Tibial artery (tissue), 4 donors: Measurements from ENCODE around the gene IDH3B.

Experiments used
- DNase-seq, 2 donors: peaks; one replicate each; pipeline ENCODE4 v3.0.0-alpha.2; 2019
- H3K27ac ChIP-seq, 2 donors: fragments of 200-600 bp; sonication (generic) in 1 of 2; 1 replicate in 1 of 2; 2 replicates in 1 of 2; pipeline ENCODE4 v1.5.1; 2018 to 2019; ENCODE audit warnings: mild to moderate bottlenecking in 1 of 2
- H3K27me3 ChIP-seq, 2 donors: fragments of 200-600 bp; sonication (generic) in 1 of 2; one replicate each; pipeline versions ENCODE4 v1.5.1 to v1.6.0; 2016 to 2019
- H3K36me3 ChIP-seq, 3 donors: fragments of 200-600 bp; sonication (generic) in 2 of 3; one replicate each; pipeline ENCODE4 v1.5.1; 2016 to 2019; ENCODE audit warnings: mild to moderate bottlenecking in 2 of 3
- H3K4me1 ChIP-seq, 4 donors: fragments of 200-600 bp; sonication (generic) in 2 of 4; 1 replicate in 3 of 4; 2 replicates in 1 of 4; pipeline ENCODE4 v1.5.1; 2016 to 2019
- H3K4me3 ChIP-seq, 2 donors: fragments of 200-600 bp; sonication (generic) in 1 of 2; 1 replicate in 1 of 2; 2 replicates in 1 of 2; pipeline ENCODE4 v1.5.1; 2018 to 2019; ENCODE audit warnings: mild to moderate bottlenecking in 2 of 2
- H3K9me3 ChIP-seq, 3 donors: fragments of 200-600 bp; sonication (generic) in 1 of 3; one replicate each; pipeline ENCODE4 v1.5.1; 2016 to 2019
- intact Hi-C: fragments of 100-400 bp; cut with DNase I; formaldehyde crosslinking; loops from one replicate; pipeline ENCODE4 v1.15.0; 2023; ENCODE audit warnings: low total_unique reads
- TF ChIP-seq, protein P1 (sequence below), 2 experiments: fragments of 200-600 bp in 1 of 2; fragments of 450-650 bp in 1 of 2; IDR thresholded peaks; one replicate each; pipeline ENCODE4 v1.5.1; 2017 to 2019; ENCODE audit warnings: antibody characterized with exemption in 2 of 2, mild to moderate bottlenecking in 1 of 2, moderate library complexity in 1 of 2

The IDH3B gene

DNA sequence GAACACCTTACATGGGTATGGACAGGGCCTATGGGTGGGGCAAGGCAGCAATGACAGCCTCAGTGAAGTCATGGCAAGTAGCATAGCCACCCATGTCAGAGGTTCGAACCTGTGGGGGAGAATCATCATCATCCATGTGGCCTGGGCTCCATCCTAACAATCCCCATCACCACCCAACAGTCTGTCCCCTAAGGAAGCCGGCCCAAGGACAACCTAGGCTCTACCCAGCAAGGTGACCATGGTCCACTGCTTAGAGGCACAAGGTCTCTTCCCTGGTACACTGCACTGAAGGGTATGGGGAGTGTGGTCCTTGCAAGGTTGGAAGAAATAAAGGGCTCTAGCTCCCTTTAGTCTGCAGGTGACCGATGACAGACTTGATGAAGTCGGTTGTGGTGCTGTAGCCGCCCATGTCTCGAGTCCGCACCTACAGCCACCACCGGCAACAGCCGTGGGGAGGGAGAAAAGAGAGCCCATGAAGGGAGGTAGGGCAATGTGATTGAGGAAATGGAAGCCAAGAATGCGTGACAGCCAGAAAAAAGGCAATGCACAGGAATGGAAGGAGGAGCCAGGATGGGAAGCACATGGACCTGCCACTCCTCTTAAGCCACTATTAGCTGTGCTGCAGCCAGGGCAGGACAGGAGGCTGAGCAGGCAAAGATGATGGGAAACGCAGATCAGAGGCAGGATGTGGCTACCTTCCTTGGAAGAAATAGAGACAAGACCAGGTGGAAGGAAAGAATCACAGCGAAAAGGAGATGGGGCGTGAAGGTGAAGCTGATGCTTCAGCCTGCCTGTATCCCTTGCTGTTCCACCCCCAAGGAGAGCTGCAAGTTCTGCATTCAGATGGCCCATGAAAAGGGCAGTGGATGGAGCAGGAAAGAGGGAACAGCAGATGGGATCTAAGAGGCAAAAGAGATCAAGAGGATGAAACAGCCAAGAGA is 5.3 kb downstream of the IDH3B start:
- Histone ChIP-seq H3K4me1 (peaks cover 0 to 19% (median 16%) of the 10 kb centered on the region in 4 donors), H3K9me3 (no peaks in the 10 kb centered on the region), H3K4me3 (no peak overlapping the region), H3K27me3 (no peaks in the 10 kb centered on the region), H3K36me3 (peaks cover 69 to 94% (median 81%) of the 10 kb centered on the region in 3 donors), H3K27ac (no peak overlapping the region)
- TF ChIP-seq, protein P1, sequence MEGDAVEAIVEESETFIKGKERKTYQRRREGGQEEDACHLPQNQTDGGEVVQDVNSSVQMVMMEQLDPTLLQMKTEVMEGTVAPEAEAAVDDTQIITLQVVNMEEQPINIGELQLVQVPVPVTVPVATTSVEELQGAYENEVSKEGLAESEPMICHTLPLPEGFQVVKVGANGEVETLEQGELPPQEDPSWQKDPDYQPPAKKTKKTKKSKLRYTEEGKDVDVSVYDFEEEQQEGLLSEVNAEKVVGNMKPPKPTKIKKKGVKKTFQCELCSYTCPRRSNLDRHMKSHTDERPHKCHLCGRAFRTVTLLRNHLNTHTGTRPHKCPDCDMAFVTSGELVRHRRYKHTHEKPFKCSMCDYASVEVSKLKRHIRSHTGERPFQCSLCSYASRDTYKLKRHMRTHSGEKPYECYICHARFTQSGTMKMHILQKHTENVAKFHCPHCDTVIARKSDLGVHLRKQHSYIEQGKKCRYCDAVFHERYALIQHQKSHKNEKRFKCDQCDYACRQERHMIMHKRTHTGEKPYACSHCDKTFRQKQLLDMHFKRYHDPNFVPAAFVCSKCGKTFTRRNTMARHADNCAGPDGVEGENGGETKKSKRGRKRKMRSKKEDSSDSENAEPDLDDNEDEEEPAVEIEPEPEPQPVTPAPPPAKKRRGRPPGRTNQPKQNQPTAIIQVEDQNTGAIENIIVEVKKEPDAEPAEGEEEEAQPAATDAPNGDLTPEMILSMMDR (IDR thresholded peaks at IDR 0.05) = no peak
- DNase-seq = peak in 1 of 2 donors; percentile 35
- intact Hi-C loops = loop anchor here (10.0 kb wide), 2 partner anchors 134 to 184 kb away; partner anchors contain the start of gene SNRPB

DNA sequence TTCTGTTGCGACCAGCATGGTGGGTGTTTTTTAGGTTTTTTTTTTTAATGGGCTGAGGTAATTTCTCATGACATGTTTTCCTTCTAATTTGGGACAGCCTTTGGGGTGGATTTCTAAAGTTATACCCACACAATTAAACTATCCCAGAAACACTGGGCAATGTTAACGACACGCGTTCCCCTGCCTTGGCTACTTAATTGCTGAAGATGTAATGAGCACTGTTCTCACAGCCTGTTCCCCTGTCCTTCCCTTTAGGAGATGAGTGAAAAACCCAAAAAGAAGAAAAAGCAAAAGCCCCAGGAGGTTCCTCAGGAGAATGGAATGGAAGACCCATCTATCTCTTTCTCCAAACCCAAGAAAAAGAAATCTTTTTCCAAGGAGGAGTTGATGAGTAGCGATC is 6.3 kb downstream of the IDH3B start:
- Histone ChIP-seq H3K4me1 (peaks cover 0 to 17% (median 13%) of the 10 kb centered on the region in 4 donors), H3K27me3 (no peaks in the 10 kb centered on the region), H3K27ac (no peak overlapping the region), H3K9me3 (no peaks in the 10 kb centered on the region), H3K36me3 (peaks cover 64 to 92% (median 81%) of the 10 kb centered on the region in 3 donors), H3K4me3 (no peak overlapping the region)
- intact Hi-C loops = loop anchor here (10.0 kb wide), 2 partner anchors 133 to 183 kb away; partner anchors contain the start of gene SNRPB
- TF ChIP-seq, protein P1 (IDR thresholded peaks at IDR 0.05) = no peak
- peak in 1 of 2 donors; percentile 2 for DNase-seq

DNA sequence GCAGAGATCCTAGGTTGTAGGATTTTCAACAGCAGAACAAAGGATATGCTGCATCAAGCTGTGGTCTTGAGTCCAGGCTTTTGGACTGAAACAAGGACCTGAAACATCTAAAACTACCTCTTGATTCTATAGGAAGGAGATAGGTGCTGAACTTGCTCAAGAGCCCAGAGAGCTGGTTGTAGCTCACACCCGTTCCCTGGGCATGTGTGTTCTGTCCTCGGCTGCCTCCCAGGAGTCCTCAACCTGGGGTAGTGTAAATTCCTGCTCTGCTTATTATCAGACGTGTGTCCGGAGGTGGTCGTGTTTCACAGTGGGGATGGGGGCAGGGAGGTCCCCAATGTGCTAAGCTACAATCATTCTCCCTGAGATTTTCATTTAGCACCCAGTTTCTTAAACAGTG is 6.8 kb downstream of the IDH3B start:
- Histone ChIP-seq H3K9me3 (no peaks in the 10 kb centered on the region), H3K27ac (no peak overlapping the region), H3K27me3 (no peaks in the 10 kb centered on the region), H3K4me1 (peaks cover 0 to 15% (median 12%) of the 10 kb centered on the region in 4 donors), H3K4me3 (no peak overlapping the region), H3K36me3 (peaks cover 63 to 88% (median 81%) of the 10 kb centered on the region in 3 donors)
- TF ChIP-seq, protein P1 (IDR thresholded peaks at IDR 0.05) = no peak
- intact Hi-C loops = loop anchor here (10.0 kb wide), 2 partner anchors 132 to 182 kb away; partner anchors contain the start of gene SNRPB
- peak in 1 of 2 donors; percentile 38 for DNase-seq

DNA sequence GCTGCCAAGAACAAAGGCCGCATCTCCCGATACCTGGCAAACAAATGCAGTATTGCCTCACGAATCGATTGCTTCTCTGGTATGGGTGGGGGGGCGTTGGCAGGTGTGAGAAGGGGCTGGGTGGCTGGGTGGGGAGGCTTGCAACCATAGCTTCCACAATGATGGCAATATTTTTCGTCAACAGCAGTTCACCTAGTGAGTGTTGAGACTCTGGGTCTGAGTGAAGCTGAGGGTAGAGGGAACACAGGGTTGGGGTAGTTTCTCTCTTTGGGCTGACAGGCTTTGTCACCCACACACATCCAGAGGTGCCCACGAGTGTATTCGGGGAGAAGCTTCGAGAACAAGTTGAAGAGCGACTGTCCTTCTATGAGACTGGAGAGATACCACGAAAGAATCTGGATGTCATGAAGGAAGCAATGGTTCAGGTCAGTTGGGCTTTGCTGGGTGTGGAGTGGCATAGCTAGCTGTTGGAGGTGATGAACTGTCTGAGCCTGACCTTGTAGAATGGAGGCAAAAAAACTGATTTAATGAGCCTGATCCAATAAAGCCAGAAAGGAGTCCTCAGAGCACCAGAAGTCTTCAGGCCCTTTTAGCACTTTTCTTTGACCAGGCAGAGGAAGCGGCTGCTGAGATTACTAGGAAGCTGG is 7.4 kb downstream of the IDH3B start:
- peaks cover 0 to 15% (median 12%) of the 10 kb centered on the region in 4 donors for H3K4me1 ChIP-seq
- no peaks in the 10 kb centered on the region for H3K27me3 ChIP-seq
- H3K9me3 ChIP-seq = no peaks in the 10 kb centered on the region
- intact Hi-C loops = loop anchor here (10.0 kb wide), 2 partner anchors 132 to 182 kb away; partner anchors contain the start of gene SNRPB
- H3K4me3 ChIP-seq = no peak overlapping the region
- peaks cover 60 to 81% (median 74%) of the 10 kb centered on the region in 3 donors for H3K36me3 ChIP-seq
- peak in 1 of 2 donors; percentile 50 for DNase-seq
- H3K27ac ChIP-seq = no peak overlapping the region
- TF ChIP-seq, protein P1 (IDR thresholded peaks at IDR 0.05) = no peak

DNA sequence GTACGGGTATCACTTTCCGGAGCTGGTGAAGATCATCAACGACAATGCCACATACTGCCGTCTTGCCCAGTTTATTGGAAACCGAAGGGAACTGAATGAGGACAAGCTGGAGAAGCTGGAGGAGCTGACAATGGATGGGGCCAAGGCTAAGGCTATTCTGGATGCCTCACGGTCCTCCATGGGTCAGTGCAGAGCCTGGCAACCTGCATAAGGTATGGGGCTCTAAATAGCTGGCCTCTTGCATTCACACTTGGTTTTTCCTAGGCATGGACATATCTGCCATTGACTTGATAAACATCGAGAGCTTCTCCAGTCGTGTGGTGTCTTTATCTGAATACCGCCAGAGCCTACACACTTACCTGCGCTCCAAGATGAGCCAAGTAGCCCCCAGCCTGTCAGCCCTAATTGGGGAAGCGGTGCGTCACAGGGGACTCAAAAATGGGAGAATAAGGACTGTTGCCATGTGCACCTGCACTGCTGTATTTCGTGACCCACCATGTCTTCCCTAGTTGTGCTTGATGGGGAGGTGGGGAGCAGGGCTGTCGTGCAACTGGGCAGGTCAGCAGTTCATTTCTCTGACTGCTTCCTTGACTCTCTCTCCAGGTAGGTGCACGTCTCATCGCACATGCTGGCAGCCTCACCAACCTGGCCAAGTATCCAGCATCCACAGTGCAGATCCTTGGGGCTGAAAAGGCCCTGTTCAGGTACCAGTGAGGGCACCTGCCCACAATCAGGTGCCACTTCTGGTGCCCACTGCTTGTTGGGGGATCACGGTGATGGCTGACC is 8.5 kb downstream of the IDH3B start:
- Histone ChIP-seq H3K27ac (no peak overlapping the region), H3K9me3 (no peaks in the 10 kb centered on the region), H3K4me3 (no peak overlapping the region), H3K27me3 (no peaks in the 10 kb centered on the region), H3K36me3 (peaks cover 56 to 72% (median 65%) of the 10 kb centered on the region in 3 donors), H3K4me1 (peaks cover 0 to 21% (median 13%) of the 10 kb centered on the region in 4 donors)
- intact Hi-C loops = loop anchor here (10.0 kb wide), 2 partner anchors 131 to 181 kb away; partner anchors contain the start of gene SNRPB
- peak in 1 of 2 donors; percentile 56 for DNase-seq
- TF ChIP-seq, protein P1 (IDR thresholded peaks at IDR 0.05) = no peak
